ENCODE results near the gene ZBTB8OS.

GRCh38 chr1:32580348-32581017 lies 69.9 kb downstream of the ZBTB8OS start:
- no peak for TF ChIP-seq POLR2A (IDR thresholded peaks at IDR 0.05)
- TF ChIP-seq, protein P1, sequence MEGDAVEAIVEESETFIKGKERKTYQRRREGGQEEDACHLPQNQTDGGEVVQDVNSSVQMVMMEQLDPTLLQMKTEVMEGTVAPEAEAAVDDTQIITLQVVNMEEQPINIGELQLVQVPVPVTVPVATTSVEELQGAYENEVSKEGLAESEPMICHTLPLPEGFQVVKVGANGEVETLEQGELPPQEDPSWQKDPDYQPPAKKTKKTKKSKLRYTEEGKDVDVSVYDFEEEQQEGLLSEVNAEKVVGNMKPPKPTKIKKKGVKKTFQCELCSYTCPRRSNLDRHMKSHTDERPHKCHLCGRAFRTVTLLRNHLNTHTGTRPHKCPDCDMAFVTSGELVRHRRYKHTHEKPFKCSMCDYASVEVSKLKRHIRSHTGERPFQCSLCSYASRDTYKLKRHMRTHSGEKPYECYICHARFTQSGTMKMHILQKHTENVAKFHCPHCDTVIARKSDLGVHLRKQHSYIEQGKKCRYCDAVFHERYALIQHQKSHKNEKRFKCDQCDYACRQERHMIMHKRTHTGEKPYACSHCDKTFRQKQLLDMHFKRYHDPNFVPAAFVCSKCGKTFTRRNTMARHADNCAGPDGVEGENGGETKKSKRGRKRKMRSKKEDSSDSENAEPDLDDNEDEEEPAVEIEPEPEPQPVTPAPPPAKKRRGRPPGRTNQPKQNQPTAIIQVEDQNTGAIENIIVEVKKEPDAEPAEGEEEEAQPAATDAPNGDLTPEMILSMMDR (IDR thresholded peaks at IDR 0.05) = no peak

Measured in body of pancreas (tissue), 4 donors.